OCI-LY1 (cell line): ENCODE measurements around the gene C2CD5.

Experiments used
- H2AFZ ChIP-seq: fragments of 200-600 bp; sonication (generic), shearing (Covaris generic); 2 replicates; pipeline ENCODE4 v1.6.0; 2014; ENCODE audit warnings: antibody characterized with exemption, mild to moderate bottlenecking, low read length
- H3F3A ChIP-seq: fragments of 200-600 bp; sonication (generic), shearing (Covaris generic); 2 replicates; pipeline ENCODE4 v1.6.0; 2014; ENCODE audit warnings: mild to moderate bottlenecking, antibody characterized with exemption, low read length, moderate library complexity; ENCODE audit not compliant: insufficient read depth
- H3K27ac ChIP-seq: fragments of 200-600 bp; sonication (generic); 2 replicates; pipeline ENCODE4 v1.5.1; 2014; ENCODE audit warnings: low read length, mixed run types, mild to moderate bottlenecking, low read depth; ENCODE audit not compliant: poor library complexity, severe bottlenecking
- H3K27me3 ChIP-seq: fragments of 200-600 bp; sonication (generic); 2 replicates; pipeline ENCODE4 v1.6.0; 2014; ENCODE audit warnings: antibody characterized with exemption, mild to moderate bottlenecking, low read length, moderate library complexity; ENCODE audit not compliant: insufficient read depth
- H3K36me3 ChIP-seq: fragments of 200-600 bp; sonication (generic); 2 replicates; pipeline ENCODE4 v1.6.1; 2014; ENCODE audit warnings: mild to moderate bottlenecking, antibody characterized with exemption, low read length, moderate library complexity, mixed read lengths; ENCODE audit not compliant: insufficient read depth
- H3K4me1 ChIP-seq: fragments of 200-600 bp; sonication (generic); 2 replicates; pipeline ENCODE4 v1.5.1; 2014; ENCODE audit warnings: mild to moderate bottlenecking, low read length, moderate library complexity; ENCODE audit not compliant: insufficient read depth, severe bottlenecking
- H3K4me2 ChIP-seq: fragments of 200-600 bp; sonication (generic), shearing (Covaris generic); 2 replicates; pipeline ENCODE4 v1.6.1; 2014; ENCODE audit warnings: low read length
- H3K4me3 ChIP-seq: fragments of 200-600 bp; sonication (generic); 2 replicates; pipeline ENCODE4 v1.5.1; 2014; ENCODE audit warnings: low read length, low read depth, mild to moderate bottlenecking, mixed read lengths; ENCODE audit not compliant: poor library complexity, severe bottlenecking
- H3K79me2 ChIP-seq: fragments of 200-600 bp; shearing (Covaris generic); 2 replicates; pipeline ENCODE4 v1.6.1; 2016; ENCODE audit warnings: mixed run types, low read length, mixed read lengths; ENCODE audit not compliant: insufficient read depth
- H3K9ac ChIP-seq: fragments of 200-600 bp; sonication (generic), shearing (Covaris generic); 2 replicates; pipeline ENCODE4 v1.6.1; 2014; ENCODE audit warnings: mild to moderate bottlenecking, low read length, mixed read lengths
- H3K9me2 ChIP-seq: fragments of 200-600 bp; sonication (generic), shearing (Covaris generic); 2 replicates; pipeline ENCODE4 v1.6.1; 2014; ENCODE audit warnings: low read depth, mild to moderate bottlenecking, low read length, mixed read lengths
- H3K9me3 ChIP-seq: fragments of 200-600 bp; shearing (Covaris generic); 2 replicates; pipeline ENCODE4 v1.6.1; 2014; ENCODE audit warnings: low read length, mixed read lengths
- H4K20me1 ChIP-seq: fragments of 200-600 bp; sonication (generic), shearing (Covaris generic); 2 replicates; pipeline ENCODE4 v1.6.0; 2016; ENCODE audit warnings: mild to moderate bottlenecking, low read length; ENCODE audit not compliant: insufficient read depth
- EZH2 ChIP-seq: fragments of 200-600 bp; sonication (generic), shearing (Covaris generic); IDR thresholded peaks from 2 replicates; pipeline ENCODE4 v1.8.0; 2017; ENCODE audit warnings: borderline replicate concordance, mixed run types, mild to moderate bottlenecking, antibody characterized with exemption, low read length, moderate library complexity, mixed read lengths
- TF ChIP-seq, protein P1 (sequence below): fragments of 200-600 bp; sonication (generic), shearing (Covaris generic); IDR thresholded peaks from 2 replicates; pipeline ENCODE4 v1.5.1; 2017; ENCODE audit warnings: mild to moderate bottlenecking, antibody characterized with exemption, low read length, moderate library complexity, mixed read lengths

Gene C2CD5

DNA sequence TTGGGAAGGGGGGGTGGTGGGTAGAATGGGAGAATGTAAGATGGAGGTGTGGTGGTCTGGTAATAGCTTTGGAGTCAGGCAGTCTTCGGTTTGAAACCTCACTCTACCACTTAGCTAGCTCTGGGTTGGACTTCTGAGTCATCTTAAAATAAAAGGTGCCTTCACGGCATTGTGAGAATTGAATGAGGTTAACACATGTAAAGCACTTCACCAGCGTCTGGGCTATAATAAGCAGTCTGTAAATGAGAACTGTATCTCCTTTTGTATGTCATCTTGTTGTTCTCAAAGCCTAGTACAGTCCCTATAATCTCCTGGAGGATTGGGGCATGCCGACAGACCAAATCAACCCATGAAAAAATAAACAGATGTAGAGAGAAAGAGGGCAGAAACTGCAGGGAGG is 11.2 kb downstream of the C2CD5 start:
- peaks cover 40% of the 10 kb centered on the region for H3K36me3 ChIP-seq
- H3K4me1 ChIP-seq: peaks cover 16% of the 10 kb centered on the region
- no peak overlapping the region for H3K4me2 ChIP-seq

DNA sequence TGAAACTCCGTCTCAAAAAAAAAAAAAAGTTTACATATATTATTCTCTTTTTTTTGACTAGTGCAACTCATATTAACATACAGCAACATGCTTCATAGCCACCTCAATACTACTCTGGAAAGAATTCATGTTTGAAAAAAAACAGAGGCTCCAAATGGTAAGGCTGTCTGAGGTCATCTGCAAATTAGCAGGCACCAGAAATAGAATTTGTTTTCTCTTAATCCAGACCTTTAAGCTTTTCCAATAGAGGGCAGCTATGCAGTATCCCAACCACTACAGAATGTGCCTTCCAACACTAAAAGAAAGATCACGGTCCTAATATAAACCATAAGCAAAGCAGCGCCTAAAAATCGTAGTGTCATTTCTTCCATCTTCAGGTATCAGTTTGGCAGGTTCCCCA is 12.0 kb downstream of the C2CD5 start:
- no peaks in the 10 kb centered on the region; the same call in 1 of the 2 replicates for H4K20me1 ChIP-seq
- H3K4me3 ChIP-seq: no peak overlapping the region
- H3K9me3 ChIP-seq: peaks cover 9% of the 10 kb centered on the region
- no peak overlapping the region for H2AFZ ChIP-seq
- H3K27me3 ChIP-seq: no peaks in the 10 kb centered on the region
- H3K9me2 ChIP-seq: no peaks in the 10 kb centered on the region
- TF ChIP-seq EZH2: no peak
- TF ChIP-seq, protein P1, sequence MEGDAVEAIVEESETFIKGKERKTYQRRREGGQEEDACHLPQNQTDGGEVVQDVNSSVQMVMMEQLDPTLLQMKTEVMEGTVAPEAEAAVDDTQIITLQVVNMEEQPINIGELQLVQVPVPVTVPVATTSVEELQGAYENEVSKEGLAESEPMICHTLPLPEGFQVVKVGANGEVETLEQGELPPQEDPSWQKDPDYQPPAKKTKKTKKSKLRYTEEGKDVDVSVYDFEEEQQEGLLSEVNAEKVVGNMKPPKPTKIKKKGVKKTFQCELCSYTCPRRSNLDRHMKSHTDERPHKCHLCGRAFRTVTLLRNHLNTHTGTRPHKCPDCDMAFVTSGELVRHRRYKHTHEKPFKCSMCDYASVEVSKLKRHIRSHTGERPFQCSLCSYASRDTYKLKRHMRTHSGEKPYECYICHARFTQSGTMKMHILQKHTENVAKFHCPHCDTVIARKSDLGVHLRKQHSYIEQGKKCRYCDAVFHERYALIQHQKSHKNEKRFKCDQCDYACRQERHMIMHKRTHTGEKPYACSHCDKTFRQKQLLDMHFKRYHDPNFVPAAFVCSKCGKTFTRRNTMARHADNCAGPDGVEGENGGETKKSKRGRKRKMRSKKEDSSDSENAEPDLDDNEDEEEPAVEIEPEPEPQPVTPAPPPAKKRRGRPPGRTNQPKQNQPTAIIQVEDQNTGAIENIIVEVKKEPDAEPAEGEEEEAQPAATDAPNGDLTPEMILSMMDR: no peak
- H3K27ac ChIP-seq: no peak overlapping the region
- peaks cover 16% of the 10 kb centered on the region for H3K4me1 ChIP-seq
- peaks cover 9% of the 10 kb centered on the region; the same call in 1 of the 2 replicates for H3K79me2 ChIP-seq
- no peak overlapping the region for H3K4me2 ChIP-seq
- no peak overlapping the region for H3K9ac ChIP-seq
- peaks cover 40% of the 10 kb centered on the region for H3K36me3 ChIP-seq
- no peaks in the 10 kb centered on the region for H3F3A ChIP-seq

More for the DNA sequence above, 11.2 kb downstream of the C2CD5 start:
- no peak for TF ChIP-seq EZH2
- TF ChIP-seq, protein P1: no peak
- Histone ChIP-seq H3K27ac (no peak overlapping the region), H3K79me2 (peaks cover 16% of the 10 kb centered on the region), H3K9ac (no peak overlapping the region), H3F3A (no peaks in the 10 kb centered on the region), H3K9me3 (peaks cover 9% of the 10 kb centered on the region), H2AFZ (no peak overlapping the region), H3K27me3 (no peaks in the 10 kb centered on the region), H4K20me1 (peaks cover 2% of the 10 kb centered on the region; the same call in 1 of the 2 replicates), H3K4me3 (no peak overlapping the region), H3K9me2 (no peaks in the 10 kb centered on the region)

DNA sequence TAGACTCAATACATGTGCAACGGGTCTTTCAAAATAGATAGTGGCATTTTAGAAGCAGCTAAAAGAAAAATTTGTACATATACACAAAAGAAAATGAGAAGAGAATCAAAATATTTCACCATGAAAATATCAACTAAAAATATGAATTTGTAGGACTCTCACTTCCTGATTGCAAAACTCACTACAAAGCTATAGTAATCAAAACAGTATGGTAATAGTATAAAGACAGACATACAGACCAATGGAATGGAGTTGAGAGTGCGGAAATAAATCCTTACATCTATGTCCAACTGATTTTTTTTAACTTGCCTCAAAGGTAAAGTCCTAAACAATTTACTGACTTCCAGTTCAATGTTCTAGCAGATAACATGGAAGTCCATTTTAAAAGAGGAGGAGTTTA is 13.1 kb downstream of the C2CD5 start:
- Histone ChIP-seq H3K9me3 (peaks cover 9% of the 10 kb centered on the region), H3F3A (no peaks in the 10 kb centered on the region), H3K4me2 (no peak overlapping the region), H3K36me3 (peaks cover 40% of the 10 kb centered on the region), H3K9me2 (no peaks in the 10 kb centered on the region), H4K20me1 (no peaks in the 10 kb centered on the region; the same call in 1 of the 2 replicates), H3K27ac (no peak overlapping the region), H2AFZ (no peak overlapping the region), H3K79me2 (peaks cover 3% of the 10 kb centered on the region; the same call in 1 of the 2 replicates), H3K4me1 (peaks cover 12% of the 10 kb centered on the region), H3K9ac (no peak overlapping the region), H3K4me3 (no peak overlapping the region), H3K27me3 (no peaks in the 10 kb centered on the region)
- TF ChIP-seq, protein P1: no peak
- TF ChIP-seq EZH2: no peak
